SK-N-DZ (cell line): Measurements from ENCODE around the gene RASA4.
"Not testable (repeated sequence)": the region's sequence is repeated elsewhere in the genome, so short reads cannot be mapped to it uniquely, and the experiment has no call there.

ENCODE experiments used
- DNase-seq: peaks from one replicate; pipeline ENCODE4 v3.0.0-alpha.2; 2015; ENCODE audit warnings: low spot score

Gene RASA4

DNA sequence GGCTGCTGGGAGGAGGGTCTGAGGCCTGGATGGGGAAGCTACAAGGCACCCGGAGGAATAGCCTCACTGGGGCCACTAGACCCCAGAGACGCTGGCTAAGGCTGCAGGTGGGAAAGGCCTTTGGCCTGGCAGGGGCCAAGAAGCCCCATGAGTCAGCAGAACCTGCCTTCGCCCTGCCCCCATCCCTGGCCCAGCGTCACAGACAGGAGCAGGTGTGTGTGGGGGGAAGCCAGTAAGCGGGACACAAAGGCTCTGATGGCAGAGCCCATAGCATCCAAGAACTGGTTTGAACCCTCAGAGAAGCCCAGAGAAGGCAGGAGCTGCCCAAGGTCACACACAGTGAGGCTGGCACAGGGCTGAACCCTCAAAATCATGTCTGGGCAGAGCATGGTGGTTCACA, 9.7 kb downstream of the RASA4 start:
- DNase-seq: not testable (repeated sequence)

DNA sequence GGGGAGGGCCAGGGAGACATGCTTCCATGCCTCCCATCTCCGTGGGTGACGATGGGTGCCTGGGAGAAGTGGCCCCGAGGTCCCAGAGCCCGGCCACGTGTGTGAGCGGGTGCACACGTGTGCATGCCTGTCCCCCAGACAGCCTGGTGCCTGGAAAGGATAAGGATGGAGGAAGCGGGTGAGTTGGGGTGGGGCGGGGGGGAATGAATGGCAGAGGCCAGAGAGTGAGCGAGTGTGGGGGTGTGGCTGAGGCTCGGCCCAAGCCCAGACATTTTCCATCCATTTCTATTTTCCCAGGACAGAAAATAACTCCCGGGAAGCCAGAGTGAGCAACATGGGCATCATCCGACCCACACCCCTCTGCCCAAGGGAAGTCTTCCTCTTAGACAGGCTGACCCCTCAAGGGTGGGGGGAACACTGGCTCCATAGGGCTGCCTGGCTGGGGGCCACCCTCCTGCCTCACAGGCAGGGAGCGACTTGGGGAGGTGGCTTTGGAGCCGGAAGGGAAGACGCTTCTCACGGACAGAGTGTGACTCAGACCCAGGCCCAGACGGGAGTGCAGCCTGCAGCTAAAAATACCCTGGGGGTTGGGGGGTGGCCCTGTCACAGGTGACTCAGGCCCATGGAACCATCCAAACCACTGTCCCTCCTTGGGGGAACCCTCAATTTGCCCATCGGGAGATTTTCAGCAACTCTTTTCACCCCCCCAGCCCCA, 12.0 kb downstream of the RASA4 start:
- not testable (repeated sequence) for DNase-seq

DNA sequence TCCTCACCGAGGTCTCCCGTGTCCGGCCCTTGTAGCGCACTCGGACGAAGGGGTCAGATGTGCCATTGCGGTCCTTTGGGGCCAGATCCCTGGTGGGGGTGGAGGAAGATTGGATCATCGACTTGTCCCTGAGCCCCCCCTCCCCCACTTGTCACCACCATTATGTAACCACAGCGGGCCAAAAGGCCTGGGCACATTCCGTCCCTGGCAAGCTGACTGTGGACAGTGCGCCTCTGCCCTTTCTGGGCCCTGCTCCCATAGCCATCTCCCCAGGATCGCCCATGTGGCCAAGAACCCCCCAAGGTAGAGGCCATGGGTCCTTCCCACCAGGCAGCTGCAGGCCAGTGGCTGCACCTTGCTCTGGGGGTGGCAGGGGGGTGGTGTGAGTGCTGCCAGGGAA, 14.2 kb downstream of the RASA4 start:
- not testable (repeated sequence) for DNase-seq

DNA sequence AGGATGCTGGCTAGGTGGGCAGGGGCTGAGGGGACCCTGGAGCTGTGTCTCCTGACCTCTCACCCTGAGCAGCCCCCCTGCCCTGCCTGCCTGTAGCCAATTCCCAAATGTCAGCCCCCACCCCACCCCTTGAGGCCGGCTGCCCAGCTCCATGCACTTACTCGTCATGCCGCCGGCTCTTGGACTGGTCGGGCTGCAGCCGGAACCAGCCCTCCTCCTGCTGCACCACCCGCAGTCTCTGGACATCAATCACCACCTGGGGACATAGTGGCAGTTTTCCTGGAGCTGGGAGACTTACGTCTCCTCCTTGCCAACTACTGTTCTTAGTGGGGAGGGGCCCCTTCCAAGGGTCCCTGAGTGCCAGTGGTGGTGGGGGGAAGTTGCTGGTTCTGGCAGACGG, 16.9 kb downstream of the RASA4 start:
- not testable (repeated sequence) for DNase-seq

DNA sequence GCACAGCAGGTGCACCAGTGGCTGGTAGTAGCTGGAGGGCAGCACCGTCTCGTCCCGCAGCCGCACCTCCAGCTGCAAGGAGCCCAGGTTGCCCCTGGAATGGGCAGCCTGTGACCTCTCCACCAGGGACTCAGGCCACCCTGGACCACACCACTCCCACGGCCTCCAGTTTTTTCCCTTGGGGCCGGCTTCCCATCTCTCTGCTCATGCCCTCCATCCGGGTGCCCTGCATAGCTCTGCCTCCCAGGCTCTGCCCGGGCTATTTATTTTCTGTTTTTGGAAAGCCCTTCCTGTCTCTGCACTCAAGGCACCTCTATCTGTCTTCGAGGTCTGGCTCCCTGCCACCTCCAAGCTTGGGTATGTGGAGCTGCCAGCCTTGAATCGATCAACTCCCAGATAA, 20.5 kb downstream of the RASA4 start:
- DNase-seq: not testable (repeated sequence)

DNA sequence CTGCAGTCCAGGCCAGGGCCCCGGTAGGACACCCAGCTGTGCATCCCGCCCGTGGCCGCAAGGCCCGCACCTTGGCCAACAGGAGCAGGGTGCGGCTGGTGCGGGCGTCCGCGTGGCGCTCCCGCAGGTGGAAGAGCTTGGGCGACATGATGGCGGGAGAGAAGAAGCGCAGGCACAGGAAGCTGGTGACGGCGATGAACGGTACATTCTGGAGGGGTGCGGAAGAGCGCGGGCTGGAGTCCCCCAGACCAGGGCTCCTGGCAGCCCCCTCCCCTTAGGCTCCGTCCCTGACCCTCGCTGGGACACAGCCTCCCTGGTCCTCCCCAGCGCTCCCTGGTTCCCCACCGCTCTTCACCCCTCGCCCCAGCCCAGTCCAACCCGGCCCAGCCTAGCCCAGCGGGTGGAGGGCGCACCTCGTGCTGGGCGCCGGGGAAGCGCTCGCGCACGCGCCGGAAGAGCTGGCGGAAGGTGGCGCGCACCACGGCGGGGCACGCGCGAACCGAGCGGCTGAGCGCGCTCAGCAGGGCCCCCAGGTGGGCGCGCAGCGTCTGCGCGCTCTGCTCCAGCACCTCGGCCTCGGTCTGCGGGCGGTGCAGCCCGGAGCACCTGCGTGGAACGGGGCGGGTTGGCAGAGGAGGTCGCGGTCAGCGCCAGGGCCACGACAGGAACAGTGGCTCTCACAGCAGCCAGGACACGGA, 22.8 kb downstream of the RASA4 start:
- not testable (repeated sequence) for DNase-seq

DNA sequence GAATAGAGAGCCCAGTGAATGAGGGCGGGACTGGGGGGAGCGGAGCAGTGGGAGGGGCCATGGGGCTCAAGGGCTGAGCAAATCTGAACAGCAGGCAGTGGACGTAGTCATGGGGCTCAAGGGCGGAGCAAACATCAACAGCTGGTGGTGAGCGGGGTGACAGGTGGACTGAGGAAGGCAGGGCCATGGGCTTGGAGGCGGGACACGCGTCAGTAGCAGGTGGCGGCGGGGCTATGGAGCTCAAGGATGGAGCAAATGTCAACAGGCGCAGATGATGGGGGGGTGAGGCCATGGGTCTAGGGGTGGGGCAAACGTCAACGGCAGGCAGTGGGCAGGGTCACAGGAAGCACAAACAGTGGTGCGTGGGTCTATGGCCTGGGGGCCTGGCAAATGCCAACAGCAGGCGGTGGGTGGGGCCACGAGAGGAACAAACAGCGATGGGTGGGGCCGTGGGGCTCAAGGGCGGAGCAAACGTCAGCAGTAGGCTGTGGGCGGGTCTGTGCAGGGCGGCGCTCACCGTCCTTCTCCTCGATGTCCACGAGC, 24.0 kb downstream of the RASA4 start:
- not testable (repeated sequence) for DNase-seq

DNA sequence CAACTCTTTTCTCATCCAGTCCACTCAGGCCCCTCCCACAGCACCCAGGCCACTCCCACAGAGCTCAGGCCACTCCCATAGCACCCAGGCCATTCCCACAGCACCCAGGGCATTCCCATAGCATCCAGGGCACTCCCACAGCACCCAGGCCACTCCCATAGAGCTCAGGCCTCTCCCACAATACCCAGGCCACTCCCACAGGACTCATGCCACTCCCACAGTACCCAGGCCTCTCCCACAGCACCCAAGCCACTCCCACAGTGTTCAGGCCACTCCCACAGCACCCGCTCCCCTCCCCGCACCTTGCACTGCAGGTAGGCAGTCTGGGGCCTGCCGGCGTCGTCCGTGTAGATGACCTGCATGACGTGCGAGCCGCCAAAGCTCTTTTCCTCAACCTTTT, 26.7 kb downstream of the RASA4 start:
- not testable (repeated sequence) for DNase-seq

DNA sequence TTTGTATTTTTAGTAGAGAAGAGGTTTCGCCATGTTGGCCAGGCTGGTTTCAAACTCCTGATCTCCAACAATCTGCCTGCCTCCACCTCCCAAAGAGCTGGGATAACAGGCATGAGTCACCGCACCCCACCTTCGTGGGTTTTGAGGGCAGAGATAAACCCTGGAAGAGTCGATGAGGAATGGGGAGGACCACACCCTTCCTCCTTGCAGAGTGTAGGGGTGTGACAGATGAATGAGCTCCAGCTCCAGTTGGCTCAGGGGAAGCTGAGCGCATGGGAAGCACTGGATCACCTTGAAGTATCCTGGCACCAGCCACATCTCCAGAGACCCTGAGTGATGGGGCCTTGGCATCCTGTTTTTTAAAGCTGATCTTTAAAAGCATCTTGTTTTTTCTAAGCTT, 33.1 kb downstream of the RASA4 start:
- not testable (repeated sequence) for DNase-seq

DNA sequence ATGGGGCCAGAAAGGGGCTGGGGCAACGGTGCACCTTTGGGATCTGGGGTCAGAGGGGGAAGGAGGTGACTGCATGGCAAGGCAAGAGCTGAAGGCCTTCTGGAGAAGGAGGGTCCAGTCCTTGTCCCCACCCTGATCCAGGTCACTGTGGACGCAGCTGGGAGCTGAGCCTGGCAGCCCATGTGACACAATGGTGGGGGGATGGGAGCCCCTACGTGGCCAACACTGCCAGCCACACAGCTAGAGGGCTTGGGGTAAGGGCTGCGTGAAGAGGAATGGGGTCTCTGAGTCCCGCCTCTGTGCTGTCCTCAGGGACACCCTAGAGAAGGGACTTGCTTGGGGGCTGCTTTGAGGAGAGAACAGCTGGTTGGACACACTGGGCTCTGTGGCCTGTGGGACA, 34.8 kb downstream of the RASA4 start:
- DNase-seq: not testable (repeated sequence)

DNA sequence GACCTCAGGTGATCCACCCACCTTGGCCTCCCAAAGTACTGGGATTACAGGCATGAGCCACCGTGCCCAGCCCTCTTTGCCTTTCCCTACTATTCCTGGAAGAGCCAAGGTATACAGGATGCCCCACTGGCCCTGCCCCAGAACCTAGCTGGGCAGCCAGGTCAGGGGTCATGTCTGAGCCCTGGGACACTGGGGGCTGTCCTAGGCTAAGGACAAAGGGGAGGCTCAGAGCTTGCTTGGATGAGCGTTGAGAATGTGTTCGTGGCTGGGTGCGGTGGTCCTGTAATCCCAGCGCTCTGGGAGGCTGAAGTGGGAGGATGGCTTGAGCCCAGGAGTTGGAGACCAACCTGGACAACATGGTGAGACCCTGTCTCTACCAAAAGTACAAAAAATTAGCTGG, 38.1 kb downstream of the RASA4 start:
- not testable (repeated sequence) for DNase-seq

DNA sequence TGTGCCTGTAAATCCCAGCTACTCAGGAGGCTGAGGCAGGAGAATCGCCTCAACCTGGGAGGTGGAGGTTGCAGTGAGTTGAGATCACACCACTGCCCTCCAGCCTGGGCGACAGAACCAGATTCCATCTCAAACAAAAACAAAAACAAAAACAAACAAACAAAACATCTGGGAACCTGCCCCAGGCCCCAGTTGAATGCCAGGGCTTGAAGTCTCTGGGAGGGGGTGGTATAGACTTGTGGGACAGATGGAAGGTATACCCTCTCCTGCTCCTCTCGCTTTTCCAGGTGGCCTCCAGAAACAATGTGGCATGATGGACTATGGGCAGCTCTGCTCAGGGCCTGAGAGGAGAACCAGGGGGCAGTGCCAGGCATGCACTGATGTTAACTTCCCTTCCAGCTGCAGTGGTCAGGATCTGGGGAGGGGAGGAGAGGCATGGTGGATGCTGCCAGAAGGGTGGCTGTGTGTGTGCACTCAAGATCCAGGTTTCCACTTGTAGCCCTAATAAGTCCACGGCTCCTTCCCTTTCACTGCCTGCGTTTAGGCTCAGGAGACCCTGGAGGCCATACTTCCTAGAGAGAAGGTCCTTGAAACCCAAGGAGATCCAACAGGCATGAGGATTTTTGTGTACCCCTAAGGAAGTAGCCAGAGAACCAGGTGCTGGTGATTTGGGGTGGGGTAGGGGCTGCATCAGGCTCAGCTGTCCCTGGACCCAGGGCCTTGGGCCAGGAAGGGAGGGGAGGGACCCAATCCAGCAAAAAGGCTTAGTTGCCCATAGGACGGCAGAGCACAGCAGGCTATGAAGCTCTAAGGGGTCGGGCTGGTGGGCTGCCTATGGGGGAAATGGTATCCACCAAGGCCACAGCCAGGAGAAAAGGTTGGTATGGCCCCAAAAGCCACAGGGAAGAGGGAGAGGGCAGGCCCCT, 39.0 kb downstream of the RASA4 start:
- DNase-seq: not testable (repeated sequence)

DNA sequence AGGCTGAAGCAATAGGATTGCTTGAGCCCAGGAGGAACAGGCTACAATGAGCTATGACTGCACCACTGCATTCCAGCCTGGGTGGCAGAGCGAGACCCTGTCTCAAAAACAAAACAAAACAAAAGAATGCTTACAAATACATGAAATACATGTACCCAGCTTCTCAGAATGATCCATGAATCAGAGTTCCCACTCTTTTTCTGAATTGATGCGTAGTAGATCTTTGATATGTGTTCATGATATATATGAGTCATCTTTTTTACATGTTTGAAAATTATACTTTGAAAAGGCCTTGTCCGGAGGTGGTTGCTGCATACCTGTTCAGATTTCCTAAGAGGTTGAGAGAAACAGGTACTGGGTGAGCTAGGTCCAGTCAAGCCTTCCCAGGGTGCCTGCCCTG, 40.2 kb downstream of the RASA4 start:
- DNase-seq: not testable (repeated sequence)

DNA sequence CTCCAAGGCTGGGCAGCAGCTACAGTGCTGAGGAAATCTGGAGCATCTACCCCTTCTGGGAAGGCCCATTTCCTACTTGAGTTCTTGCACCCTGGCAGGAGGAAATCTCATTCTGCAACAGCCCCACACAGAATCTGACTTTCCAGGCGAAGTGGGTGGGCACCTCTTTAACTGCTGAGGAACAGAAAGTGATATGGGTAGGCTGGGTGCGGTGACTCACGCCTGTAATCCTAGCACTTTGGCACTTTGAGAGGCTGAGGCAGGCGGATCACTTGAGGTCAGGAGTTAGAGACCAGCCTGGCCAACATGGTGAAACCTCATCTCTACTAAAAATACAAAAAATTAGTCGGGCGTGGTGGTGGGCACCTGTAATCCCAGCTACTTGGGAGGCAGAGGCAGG, 41.9 kb downstream of the RASA4 start:
- not testable (repeated sequence) for DNase-seq

DNA sequence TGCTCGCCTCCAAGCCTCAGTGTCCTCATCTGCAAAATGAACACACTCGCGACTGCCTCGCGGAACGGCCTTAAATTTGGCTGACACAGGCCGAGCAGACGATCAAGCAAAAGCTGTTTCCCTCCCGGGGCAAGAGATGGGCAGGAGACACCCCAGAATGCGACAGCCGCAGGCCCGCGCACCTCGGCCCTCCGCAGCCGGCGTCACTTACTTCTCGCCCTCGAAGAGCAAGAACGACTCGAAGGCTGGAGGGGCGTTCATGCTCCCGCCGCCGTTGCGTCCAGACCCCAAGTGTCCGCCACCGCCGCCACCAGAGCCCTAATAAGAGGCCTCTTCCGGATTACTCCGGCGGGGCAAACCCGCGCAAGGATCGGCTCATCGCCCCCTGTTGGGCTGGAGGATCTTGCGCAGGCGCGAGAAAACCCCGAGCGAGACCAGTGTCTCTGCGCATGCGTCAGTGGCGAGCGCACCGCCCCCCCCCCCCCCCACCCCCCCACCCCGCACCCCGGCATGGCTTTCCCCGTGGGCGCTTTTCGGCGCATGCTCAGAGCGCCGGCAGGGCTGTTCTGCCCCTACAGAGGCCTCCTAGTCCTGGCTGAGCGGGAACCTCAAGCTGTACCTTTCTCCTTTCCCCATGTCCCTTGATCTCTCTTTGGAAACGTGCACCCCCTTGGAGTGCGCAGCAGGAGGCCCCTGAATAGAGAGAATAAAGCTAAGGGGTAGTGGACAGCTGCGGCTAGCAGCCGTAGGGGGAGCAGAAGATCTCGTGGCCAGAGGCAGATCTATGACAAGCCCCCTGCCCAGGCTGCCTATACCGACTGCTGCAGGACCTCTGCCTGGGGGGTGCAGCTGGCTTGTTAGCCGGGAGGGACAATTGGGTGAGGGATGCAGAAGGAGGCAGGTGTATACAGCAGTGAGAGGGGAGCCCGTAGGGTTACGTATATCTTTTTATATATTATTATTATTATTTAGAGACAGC, 44.0 kb downstream of the RASA4 start, which contains the start of gene POLR2J3:
TSS of gene POLR2J3 (minus strand) at position 323 of the 979 bp plus-strand sequence. CDS start at position 261, 62 bp downstream.
- peak; percentile 88 for DNase-seq

DNA sequence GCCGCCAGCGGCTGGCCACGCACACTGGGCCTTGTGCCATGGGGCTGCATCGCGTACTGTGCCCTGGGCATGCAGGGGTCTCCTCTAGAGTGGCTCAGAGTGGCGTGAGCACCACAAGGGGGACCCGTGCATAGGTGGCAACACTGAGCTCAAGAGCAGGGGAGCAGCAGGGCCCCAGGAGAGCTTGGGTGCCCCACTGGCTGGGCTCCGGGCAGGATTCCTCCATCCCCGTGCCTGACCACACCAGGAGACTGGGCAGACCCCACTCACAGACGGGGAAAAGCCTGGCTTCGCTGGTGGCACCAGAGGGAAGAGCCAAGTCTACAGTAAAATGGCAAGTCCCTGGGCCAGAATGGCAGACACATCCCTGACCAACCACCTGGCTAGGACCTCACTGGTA, 47.9 kb downstream of the RASA4 start:
- DNase-seq: not testable (repeated sequence)

DNA sequence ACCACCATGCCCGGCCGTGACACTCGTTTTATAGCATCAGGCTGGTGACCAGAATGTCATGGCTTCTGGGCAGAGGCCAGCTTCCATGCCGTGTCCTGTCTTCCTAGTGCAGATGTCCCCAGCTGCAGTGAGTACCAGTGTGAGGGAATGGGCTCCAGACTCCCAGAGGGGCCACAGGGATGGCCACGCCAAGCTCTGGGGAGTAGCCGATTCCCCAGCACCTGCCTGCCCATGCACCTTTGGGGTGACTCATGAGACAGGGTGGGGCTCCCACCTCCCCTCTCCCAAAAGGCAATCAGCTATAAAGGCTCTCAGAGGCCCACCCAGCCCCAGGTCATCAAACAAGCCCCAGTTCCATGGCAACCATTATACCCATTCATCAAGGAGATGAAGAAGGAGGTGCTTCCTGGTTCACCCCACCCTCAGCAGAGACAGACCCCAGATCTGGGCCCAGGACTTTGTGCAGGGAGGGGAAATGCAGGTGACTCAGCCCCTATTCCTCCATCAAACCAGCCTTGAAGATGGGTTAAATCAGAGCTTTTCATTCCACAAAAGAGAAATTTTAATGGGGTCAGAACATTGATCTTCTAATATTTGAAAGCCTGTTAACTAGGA, 65.6 kb downstream of the RASA4 start, which contains the start of gene SPDYE2:
TSS of gene SPDYE2 (plus strand) at position 419 of the 615 bp plus-strand sequence. CDS start 2,030 bp downstream, outside the sequence.
- not testable (repeated sequence) for DNase-seq

DNA sequence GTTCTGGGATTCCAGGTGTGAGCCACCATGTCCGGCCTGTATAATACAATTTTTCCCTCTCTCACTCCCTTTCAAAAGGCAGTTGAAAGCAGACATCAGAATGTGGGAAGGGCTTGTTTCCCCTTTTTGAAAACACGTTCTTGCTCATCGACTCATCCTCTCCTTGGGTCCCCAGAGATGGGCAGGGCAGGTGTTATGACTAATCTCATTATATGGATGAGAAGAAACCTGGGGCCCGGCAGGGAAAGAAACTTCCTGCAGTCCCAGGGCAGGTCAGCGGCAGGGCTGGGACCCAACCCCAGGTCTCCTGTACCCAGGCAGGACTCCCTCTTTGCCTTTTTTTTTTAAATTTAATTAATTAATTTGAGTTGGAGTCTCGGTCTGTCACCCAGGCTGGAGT, 70.2 kb downstream of the RASA4 start:
- not testable (repeated sequence) for DNase-seq

DNA sequence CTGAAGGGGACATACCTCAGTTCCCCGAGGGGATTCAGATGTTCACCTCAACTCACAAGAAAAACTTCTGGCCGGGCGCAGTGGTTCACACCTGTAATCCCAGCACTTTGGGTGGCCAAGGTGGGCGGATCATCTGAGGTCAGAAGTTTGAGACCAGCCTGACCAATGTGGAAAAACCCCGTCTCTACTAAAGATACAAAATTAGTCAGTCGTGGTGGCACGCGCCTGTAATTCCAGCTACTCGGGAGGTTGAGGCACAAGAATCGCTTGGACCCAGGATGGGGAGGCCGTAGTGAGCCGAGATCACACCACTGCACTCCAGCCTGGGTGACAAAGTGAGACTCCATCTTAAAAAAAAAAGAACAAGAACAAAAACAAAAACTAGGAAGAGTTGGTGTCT, 71.3 kb downstream of the RASA4 start:
- not testable (repeated sequence) for DNase-seq

DNA sequence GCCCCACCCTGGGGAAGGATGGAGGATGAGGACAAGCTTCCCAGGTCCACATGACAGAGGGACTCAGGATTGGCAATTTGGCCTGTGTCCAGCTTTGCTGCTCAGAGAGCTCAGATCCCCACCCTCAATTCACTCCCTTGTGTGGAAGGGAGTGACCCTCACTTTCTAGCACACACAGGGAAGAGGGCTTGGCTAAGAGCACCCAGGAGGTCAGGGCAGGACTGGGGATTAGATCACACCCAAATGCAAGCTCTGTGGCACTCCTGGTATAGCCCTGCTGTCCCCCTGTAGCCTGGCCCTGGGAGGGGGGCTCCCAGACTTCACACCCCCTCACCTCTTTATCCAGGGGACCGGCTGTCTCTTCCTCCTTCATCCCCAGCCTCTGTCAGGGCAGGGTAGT, 72.2 kb downstream of the RASA4 start:
- DNase-seq: not testable (repeated sequence)
